NCI-H345 treated with DMSO at 0.1 percent for 48 hours (cell line): ENCODE results near the gene DOCK7.

Source experiments
- DNase-seq: peaks from one replicate; lab custom pipeline; 2025; ENCODE audit not compliant: unreplicated experiment; lab: John Stamatoyannopoulos, UW

The DOCK7 gene

GRCh38 chr1:62417351-62417999 lies 270.7 kb downstream of the DOCK7 start:
- no peak for DNase-seq

- no peak for DNase-seq
Measured at GRCh38 chr1:62415687-62416086, 272.5 kb downstream of the DOCK7 start.

GRCh38 chr1:62407398-62408009 lies 280.7 kb downstream of the DOCK7 start:
- peak; percentile 23 for DNase-seq

GRCh38 chr1:62406576-62406975 lies 281.6 kb downstream of the DOCK7 start:
- DNase-seq: no peak

- no peak for DNase-seq
Measured at GRCh38 chr1:62405247-62405646, 282.9 kb downstream of the DOCK7 start.
